ENCODE data around the gene HEMK1.
A peak's percentile ranks its signal among the peaks of the same experiment; 100 is the strongest.

HEMK1 gene

GRCh38 chr3:50539356-50540286 lies 29.7 kb upstream of the HEMK1 start:
- FAIRE-seq (no peak), DNase-seq (ENCODE audit: extremely low spot score, insufficient read length, low read depth) (no peak)

- peak; percentile 64 for DNase-seq (ENCODE audit: extremely low spot score, insufficient read length, low read depth)
- FAIRE-seq = peak; percentile 91
Measured at GRCh38 chr3:50542177-50543034, 26.9 kb upstream of the HEMK1 start.

- FAIRE-seq = no peak
- DNase-seq (ENCODE audit: extremely low spot score, insufficient read length, low read depth) = no peak
Measured at GRCh38 chr3:50545781-50546180, 23.5 kb upstream of the HEMK1 start.

DNA sequence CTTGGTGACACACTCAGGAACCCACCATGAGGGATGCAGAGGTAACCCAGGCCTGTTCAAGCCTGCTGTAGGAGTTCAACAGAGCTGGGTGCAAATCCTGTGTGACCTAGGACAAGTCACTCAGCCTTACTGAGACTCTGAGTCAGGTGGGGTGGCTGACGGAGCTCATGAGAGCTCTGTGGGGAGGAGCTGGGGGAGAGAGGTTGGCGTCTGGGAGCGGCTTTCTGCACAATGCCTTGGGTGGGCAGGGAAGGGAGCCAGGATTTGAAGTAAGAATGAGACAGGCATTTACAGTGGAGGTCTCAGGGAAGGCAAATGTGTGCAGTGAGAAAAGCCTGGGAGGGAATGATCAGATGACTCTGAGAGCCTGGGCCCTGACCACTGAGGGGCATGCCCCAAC lies 20.1 kb upstream of the HEMK1 start:
- FAIRE-seq (no peak), DNase-seq (ENCODE audit: extremely low spot score, insufficient read length, low read depth) (no peak)

DNA sequence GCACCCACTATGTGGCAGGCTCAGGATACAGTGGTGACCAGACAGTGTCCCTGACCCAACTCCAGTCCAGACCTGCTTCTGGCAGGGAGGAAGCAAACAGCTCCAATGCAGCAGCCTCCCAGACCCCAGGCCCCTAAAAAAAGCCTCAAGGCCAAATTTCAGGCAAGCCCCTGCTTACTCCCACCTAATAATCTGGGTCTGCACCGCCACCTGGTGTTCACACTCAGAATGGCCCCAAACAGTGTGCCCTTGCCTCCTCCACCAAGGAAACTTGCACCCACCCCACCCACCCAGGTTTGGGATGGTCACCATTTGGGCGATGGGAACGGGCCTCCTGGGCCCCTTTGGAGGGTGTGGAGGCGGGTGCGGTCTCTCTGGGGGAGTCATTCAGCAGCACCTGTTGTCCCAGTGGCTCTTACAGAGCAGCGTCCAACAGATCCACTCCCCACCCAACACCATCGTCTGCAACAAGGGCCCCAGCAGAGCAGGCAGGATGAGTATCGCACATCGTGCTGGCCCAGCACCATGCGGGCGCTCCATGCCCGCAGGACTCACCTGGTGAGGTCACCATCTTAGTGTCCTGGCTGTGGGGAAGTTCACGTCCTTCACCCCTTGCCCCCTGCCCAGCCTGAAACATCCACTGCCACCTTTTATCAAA lies 19.1 kb upstream of the HEMK1 start:
- DNase-seq (ENCODE audit: extremely low spot score, insufficient read length, low read depth) (peak; percentile 54), FAIRE-seq (peak; percentile 41)

- FAIRE-seq (no peak), DNase-seq (ENCODE audit: extremely low spot score, insufficient read length, low read depth) (no peak)
Measured at GRCh38 chr3:50551054-50551659, 18.2 kb upstream of the HEMK1 start.

GRCh38 chr3:50551681-50552435 lies 17.5 kb upstream of the HEMK1 start:
- DNase-seq (ENCODE audit: extremely low spot score, insufficient read length, low read depth) (no peak), FAIRE-seq (no peak)

DNA sequence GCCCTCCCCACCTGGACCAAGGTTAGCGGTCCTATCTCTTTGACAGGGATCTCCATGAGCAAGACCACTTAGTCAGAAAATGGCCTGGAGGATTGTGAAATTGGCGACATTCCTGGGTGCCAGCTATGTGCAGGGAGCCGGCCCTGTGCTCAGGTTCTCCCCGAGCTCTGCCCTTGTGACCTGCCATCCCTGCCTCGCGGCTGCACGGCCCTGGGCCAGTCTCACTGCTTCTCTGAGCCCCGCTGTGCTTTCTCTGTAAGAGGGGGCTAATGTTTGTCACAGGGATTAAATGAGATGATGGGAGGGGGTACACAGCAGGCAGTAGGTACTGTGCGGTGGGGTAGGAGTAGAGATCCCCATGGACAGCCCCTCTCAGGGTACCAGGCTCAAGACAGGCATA lies 16.7 kb upstream of the HEMK1 start:
- DNase-seq (ENCODE audit: extremely low spot score, insufficient read length, low read depth) = no peak
- no peak for FAIRE-seq

DNA sequence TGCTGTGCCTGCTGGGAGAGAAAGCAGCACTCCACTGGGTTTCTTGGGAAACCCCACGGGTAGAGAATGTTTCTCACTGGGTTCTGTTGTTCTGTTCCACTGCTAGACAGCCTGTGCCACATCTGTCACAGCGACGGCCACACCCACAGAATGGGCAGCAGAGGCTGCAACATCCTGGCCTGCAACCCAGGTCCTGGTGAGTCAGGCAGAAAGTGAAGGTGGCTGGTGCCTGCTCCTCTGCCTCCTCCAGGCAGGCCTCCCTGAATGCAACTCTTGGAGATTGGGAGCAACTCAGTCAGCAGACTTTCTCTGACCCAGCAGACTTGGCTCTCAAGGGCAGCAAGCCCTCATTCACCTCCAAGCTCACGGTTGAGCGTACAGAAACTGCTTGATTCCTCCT lies 14.8 kb upstream of the HEMK1 start:
- no peak for FAIRE-seq
- DNase-seq (ENCODE audit: extremely low spot score, insufficient read length, low read depth) = no peak

DNA sequence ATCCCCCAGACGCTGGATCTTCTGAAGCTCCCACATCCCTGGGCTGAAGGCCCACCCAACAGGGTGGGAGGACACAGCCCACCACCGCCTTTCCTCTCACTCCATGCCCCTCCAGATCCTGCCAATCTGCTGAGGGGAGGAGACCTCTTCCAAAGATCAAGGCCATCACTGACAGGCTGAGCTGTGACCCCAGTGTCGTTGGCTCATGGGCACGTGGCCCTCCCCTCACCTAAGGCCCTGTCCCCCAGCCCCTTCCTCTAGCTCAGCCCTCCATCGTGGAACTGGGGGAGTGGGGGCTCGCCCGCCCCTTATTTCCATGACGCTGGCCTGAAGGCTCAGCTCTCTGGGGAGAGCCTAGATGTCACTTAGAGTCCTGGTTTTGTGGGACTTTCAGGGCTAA lies 12.2 kb upstream of the HEMK1 start:
- DNase-seq (ENCODE audit: extremely low spot score, insufficient read length, low read depth) = no peak
- FAIRE-seq = no peak

GRCh38 chr3:50557915-50558314 lies 11.4 kb upstream of the HEMK1 start:
- FAIRE-seq (no peak), DNase-seq (ENCODE audit: extremely low spot score, insufficient read length, low read depth) (no peak)

- no peak for FAIRE-seq
Measured at GRCh38 chr3:50559702-50560101, 9.6 kb upstream of the HEMK1 start.

DNA sequence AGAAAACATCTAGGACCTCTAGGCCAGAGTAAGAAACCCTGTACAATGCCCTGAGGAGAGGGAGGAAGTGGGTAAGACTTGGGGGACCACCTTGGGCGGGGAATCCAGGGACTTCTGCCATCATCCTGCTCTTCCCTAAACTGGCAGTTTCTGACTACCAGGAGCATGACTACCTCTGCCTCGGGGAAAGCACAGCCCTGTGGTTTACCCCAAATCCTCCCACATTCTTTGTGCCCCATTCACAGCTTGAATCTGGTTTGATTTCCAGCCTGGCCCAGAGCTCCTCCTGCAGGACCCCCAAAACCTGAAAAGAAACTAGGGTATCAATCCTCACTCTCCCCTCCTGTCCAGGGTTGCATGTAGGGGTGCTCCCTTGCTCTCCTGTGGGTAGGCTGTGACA lies 6.5 kb upstream of the HEMK1 start:
- no peak for FAIRE-seq
- no peak for DNase-seq (ENCODE audit: extremely low spot score, insufficient read length, low read depth)

More at GRCh38 chr3:50559702-50560101, 9.6 kb upstream of the HEMK1 start:
- no peak for DNase-seq (ENCODE audit: extremely low spot score, insufficient read length, low read depth)

DNA sequence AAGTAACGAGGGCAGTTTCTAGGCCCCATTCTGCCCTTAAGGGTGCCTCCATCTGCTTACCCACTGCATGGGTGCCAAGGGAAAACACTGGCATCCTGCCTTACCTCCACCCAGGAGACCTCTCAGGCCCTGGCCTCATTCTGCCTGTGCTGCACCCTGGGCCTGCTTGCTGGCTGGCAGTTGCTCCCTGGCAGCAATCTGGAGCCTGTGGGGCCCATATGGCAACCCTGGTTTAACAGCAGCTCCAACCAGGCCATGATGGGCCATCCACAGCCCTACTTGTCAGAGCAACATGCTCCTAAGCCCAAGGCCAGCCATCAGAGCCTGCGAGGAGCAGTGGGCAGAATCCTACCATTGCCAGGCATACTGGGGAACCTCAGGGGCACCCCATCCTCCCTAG lies 5.5 kb upstream of the HEMK1 start:
- DNase-seq (ENCODE audit: extremely low spot score, insufficient read length, low read depth) (no peak), FAIRE-seq (no peak)

GRCh38 chr3:50564321-50564720 lies 5.0 kb upstream of the HEMK1 start:
- no peak for DNase-seq (ENCODE audit: extremely low spot score, insufficient read length, low read depth)
- no peak for FAIRE-seq

DNA sequence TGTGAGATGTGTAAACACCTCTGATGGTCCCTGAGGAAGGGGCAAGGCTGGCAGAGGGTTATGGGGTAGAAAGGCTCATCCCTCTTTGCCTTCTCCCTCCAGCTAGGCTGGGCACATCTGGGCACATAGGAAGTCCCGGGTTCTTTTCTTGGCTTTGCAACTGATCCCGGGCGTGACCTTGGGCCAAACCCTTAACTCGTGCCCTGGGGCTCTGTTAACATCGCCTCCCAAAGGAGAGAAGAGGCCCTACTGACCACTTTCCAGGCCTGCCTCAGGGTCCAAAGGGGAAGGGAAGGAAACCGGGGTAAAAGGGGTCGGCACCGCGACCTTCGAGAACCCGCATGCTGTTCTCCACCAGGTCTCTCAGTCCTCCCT lies 2.3 kb upstream of the HEMK1 start:
- FAIRE-seq (no peak), DNase-seq (ENCODE audit: extremely low spot score, insufficient read length, low read depth) (no peak)

DNA sequence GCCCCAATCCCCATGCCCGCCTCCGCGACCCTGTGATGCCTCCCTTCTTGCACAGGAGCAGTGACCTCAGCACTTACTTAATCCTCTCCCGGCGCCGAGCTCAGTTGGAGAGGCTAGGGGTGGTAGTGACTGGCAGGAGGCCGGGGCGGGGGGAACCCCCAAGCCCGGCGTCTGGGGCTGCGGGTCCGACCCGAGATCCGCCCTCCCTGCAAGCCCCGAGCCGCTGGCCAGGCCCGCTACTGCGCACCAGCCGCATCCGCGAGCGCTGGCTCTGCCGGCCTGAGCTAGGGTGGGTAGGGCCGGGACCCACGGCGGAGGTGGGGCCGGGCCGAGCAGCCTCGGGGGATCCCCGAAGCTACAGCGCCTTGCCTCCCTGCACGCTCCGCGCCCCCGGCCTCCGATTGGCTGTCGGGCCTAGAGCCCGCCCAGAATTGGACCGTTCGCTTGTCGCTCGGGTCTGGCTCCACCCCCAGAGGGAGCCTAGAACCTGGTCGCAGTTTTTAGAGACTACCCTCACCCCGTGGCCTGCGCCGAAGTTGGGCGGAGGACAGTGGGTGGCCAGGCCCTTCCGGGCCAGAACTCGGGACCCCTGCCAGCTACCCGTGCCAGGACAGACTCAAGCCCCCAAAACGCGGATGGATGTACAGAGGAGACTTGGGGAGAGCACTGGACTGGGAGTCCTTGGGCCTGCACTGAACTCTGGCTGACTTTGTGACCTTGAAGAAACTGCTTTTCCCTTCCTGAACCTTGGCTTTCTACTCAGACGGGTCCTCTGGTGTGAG lies 1.7 kb upstream of the HEMK1 start, which contains the start of gene C3orf18:
TSS of gene C3orf18 (minus strand) at position 362 of the 782 bp plus-strand sequence. CDS start 2,048 bp downstream, outside the sequence.
- FAIRE-seq (peak; percentile 95), DNase-seq (ENCODE audit: extremely low spot score, insufficient read length, low read depth) (peak; percentile 99)

DNA sequence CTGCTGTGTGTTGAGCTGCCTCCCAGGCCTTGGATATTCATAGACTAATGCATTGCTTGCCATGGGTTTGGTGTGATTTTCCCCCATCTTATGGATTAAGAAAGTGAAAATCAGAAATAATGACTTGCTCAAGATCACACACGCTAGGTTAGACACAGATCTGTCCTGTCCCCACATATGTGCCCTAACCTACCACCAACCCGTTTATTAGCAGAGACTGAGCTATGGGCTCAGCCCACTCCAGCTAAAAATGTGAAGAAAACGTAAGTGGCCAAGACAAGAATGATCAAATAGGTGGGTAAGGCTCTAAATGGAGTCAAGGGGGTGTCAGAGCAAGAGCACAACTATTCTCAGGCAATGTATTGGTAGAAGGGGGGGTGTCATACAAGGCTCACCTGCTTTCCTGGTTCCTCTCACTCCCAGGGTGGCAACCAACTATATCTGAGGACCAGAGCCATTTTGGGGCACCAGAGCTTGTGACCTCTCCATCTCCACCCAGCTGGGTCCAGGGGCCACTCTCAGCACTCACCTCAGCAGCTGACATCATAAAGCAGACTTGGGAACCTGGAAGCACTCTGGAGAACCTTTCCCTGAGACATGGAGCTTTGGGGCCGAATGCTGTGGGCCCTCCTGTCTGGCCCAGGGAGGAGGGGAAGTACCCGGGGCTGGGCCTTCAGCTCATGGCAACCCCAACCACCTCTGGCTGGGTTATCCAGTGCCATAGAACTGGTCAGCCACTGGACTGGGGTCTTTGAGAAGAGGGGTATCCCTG lies 1.4 kb downstream of the HEMK1 start:
- no peak for DNase-seq (ENCODE audit: extremely low spot score, insufficient read length, low read depth)
- FAIRE-seq = no peak
